Jurkat, Clone E6-1 (cell line): ENCODE results near the gene DUS3L.
"Not testable (repeated sequence)": the region's sequence is repeated elsewhere in the genome, so short reads cannot be mapped to it uniquely, and the experiment has no call there.

ENCODE experiments used
- DNase-seq: peaks from one replicate; pipeline ENCODE4 v3.0.0-alpha.2; 2011; ENCODE audit warnings: low read depth, low spot score
- H3K4me3 ChIP-seq: 2 replicates; pipeline ENCODE4 v1.5.1; 2011; ENCODE audit warnings: mild to moderate bottlenecking, low read length, control low read depth, moderate library complexity

DUS3L gene

DNA sequence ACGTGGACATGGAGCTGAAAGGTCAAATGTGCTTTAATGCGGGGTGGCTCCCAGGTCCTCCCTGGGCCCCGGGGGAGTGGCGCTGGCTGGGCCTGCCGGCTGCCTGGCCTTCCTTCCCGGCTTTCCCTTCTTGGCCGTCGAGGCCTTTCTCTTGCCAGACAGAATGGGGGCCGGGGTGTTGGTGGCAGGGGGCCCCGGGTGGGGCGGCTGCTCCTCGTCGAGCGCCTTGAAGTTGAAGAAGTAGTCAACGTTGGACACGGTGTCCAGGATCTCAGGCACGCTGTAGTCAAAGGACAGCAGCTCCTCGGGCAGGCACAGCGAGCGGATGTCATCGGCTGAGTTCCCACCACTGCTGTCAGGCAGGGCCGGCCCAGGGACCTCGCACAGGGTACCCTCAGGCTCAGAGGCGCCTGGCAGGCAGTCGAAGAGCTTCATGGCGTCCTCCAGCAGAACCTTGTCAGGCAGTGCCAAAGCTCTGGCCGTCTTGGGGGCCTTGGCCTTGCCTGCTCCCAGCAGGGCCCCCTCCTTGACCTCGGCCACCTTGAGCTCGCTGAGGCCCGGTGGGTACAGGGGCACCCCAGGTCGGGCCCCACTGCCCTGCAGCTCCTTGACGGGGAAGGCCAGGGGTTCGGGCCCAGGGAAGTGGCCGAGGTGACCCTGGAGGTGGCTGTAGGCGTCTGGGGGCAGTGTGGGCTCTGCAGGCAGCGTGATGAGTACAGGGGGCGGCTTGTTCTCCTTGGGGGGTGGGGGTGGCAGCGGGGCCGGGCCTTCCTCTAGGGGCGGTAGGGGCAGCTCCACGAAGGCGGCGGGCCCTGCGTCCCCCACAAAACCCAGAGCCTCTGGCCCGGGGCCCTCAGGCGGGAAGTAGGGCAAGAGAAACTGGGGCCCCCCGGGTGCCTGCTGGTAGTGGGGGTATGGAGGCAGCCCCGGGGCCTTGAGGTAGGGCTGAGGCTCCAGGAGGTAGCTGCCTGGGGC lies 7.7 kb downstream of the DUS3L start:
- H3K4me3 ChIP-seq: no peak overlapping the region
- DNase-seq: no peak

DNA sequence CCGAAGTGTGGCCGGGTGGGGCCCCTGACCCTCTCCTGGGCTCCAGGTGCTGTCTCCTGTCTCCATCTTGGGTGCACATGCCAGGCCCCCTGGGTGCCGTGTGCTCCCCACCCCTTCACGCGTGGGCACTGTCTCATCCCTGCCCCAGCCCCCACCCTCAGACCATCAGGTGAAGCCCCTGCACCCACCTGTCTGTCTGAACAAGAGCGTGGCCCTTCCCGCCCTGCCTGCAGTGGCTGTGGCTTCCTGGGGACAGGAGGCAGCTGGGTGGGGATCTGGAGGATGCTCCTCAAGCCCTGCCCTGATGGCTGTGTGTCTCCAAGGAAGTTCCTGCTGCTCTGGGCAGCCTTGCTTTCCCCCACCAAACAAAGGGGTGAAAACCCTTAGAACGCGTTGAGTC lies 8.6 kb downstream of the DUS3L start:
- H3K4me3 ChIP-seq: no peak overlapping the region
- no peak for DNase-seq

- H3K4me3 ChIP-seq, DNase-seq: not testable (repeated sequence)
Measured at GRCh38 chr19:5780916-5781315, 10.0 kb downstream of the DUS3L start.

- H3K4me3 ChIP-seq: no peak overlapping the region
Measured at GRCh38 chr19:5778402-5778801, 12.6 kb downstream of the DUS3L start.

GRCh38 chr19:5775668-5776309 lies 15.2 kb downstream of the DUS3L start:
- no peak overlapping the region for H3K4me3 ChIP-seq
- DNase-seq: no peak

More at GRCh38 chr19:5778402-5778801, 12.6 kb downstream of the DUS3L start:
- DNase-seq: no peak

DNA sequence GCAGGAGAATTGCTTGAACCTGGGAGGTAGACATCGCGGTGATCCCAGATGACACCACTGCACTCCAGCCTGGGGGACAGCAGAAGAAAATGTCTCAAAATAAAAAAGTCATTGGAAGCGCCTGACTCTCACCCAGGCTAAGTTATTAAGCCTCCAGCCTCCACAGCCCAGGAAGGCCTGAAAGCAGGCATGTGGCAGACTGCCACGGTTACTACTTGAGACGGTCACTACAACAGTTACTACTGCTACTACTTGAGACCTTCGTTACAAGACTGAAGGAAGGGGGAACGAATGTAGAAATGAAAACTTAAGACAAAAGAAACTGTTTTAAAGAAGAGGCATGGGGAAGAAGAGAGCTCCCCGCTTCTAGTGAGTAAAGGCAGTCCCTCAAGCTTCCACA lies 16.0 kb downstream of the DUS3L start:
- H3K4me3 ChIP-seq: no peak overlapping the region
- DNase-seq: no peak

- DNase-seq: no peak
- no peak overlapping the region for H3K4me3 ChIP-seq
Measured at GRCh38 chr19:5773276-5773675, 17.7 kb downstream of the DUS3L start.

DNA sequence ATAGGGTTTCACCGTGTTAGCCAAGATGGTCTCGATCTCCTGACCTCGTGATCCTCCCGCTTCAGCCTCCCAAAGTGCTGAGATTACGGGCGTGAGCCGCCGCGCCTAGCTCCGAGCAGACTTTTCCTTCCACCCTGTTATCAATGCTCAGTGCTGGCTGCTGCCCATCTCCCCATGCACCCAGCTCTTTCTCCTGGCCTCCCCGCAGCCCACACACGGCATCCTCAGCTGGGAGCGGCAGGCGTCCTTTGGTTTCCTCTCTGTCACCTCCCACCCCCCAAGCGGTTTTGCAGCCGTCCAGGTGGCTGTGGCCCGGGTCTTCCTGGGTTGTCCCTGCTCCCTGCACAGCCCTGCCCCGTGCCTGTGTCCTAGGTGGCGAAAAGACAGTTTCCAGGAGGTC lies 18.5 kb downstream of the DUS3L start:
- DNase-seq: no peak
- H3K4me3 ChIP-seq: no peak overlapping the region

DNA sequence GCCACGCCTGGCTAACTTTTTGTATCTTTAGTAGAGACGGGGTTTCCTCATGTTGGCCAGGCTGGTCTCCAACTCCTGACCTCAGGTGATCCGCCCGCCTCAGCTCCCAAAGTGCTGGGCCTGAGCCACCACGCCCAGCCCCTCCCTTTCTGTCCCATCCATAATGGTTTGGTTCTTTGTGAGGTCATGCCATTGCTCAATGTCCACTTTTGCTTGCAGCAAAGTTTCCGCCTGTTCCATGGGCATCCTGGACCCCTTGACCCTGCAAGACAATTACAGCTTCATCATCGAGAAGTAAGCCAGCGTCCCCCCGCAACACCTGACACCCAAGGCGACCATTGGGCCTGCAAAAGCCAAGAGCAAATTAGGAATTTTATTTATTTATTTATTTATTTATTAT lies 23.0 kb downstream of the DUS3L start:
- no peak overlapping the region for H3K4me3 ChIP-seq
- no peak for DNase-seq

DNA sequence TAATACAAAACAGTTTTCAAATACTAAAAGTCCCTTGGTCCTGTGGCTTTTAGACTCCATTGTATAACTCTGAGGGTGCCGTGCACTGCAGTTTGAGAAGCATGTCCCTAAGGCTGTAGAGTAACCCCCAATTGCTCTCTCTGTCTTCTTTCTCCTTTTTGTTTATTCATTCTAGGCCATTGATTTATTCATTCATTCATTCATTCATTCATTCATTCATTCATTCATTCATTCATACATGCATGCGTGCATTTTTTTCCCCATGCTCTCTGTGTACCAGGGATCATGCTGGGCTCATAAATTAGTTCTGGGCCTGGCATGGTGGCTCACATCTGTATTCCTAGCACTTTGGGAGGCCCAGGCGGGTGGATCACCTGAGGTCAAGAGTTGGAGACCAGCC lies 25.7 kb downstream of the DUS3L start:
- no peak for DNase-seq

DNA sequence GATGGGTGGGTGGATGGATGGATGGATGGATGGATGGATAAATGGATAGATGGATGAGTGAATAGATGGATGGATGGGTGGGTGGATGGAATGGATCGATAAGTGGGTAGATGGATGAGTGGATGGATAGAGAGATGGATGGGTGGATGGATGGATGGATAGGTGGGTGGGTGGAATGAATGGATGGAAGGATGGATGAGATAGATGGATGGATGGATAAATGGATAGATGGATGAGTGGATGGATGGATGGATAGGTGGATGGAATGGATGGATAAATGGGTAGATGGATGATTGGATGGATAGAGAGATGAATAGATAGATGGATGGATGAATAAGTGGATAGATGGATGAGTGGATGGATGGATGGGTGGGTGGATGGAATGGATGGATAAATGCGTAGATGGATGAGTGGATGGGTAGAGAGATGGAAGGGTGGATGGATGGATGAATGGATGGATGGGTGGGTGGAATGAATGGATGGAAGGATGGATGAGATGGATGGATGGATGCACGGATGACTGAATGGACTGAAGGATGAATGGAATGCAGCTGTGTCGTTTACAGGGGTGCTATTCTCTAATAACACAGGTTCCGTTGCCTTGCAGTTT lies 28.2 kb downstream of the DUS3L start:
- no peak for DNase-seq
- no peak overlapping the region for H3K4me3 ChIP-seq

More for the DNA sequence above, 25.7 kb downstream of the DUS3L start:
- H3K4me3 ChIP-seq: no peak overlapping the region

DNA sequence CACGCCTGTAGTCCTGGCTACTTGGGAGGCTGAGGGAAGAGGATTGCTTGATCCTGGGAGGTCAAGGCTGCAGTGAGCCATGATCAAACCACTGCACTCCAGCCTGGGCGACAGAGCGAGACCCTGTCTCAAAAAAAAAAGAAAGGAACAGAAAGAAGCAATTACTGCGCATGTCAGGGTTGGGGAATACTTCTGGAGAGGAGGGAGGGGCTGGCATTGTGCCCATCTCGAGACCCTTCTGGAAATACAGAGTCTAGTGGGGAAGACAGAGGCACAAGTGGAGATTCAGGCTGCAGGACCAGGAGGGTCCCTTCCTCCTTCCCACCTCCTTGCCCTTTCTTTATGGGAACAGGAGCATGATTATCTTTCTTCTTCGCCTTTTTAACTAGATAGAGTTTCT lies 37.2 kb downstream of the DUS3L start:
- no peak overlapping the region for H3K4me3 ChIP-seq
- no peak for DNase-seq

DNA sequence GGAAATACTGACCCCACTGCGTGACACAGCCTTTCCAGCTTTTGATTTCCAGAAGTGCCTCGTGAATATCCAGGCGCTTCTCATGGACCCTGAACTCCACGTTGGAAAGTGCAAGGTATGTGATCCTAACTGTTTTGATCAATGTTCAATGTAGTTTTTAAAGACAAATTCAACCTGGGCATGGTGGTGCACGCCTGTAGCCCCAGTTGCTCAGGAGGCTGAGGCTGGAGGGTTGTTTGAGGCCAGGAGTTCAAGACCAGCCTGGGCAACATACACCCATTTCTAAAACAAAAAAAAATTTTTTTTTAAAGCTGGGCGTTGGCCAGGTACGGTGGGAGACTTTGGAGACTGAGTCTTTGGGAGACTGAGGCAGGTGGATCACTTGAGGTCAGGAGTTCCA lies 39.3 kb downstream of the DUS3L start:
- H3K4me3 ChIP-seq: no peak overlapping the region
- DNase-seq: no peak

- no peak overlapping the region for H3K4me3 ChIP-seq
- no peak for DNase-seq
Measured at GRCh38 chr19:5749505-5749904, 41.5 kb downstream of the DUS3L start.

GRCh38 chr19:5748920-5749319 lies 42.0 kb downstream of the DUS3L start:
- not testable (repeated sequence) for DNase-seq, H3K4me3 ChIP-seq

DNA sequence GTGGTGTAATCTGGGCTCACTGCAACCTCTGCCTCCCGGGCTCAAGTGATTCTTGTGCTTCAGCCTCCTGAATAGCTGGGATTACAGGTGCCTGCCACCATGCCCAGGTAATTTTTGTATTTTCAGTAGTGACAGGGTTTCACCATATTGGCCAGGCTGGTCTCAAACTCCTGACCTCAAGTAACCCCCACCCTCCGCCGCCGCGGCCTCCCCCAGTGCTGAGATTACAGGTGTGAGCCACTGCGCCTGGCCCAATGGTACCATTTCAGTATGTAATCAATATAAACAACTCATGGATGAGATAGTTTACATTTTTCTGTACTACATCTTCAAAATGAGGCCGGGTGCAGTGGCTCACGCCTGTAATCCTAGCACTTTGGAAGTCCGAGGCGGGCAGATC lies 46.0 kb downstream of the DUS3L start:
- not testable (repeated sequence) for H3K4me3 ChIP-seq

DNA sequence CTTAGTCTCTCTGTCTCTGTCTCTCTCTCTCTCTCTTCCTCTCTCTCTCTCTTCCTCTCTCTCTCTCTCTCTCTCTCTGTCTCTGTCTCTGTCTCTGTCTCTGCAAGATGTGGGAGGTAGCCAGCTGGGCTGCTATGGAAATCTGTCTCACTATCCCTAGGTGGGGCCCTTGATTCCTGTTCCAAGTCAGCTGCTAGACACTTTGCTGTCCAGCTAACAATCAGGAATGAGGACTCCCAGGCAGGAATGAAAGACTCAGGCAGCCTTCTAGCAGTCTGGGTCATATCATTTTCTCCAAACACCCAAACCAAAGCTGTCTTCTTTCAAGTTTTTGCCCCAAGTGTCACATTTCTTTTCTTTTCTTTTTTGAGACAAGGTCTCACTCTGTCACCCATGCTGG lies 47.3 kb downstream of the DUS3L start:
- no peak for DNase-seq
- H3K4me3 ChIP-seq: no peak overlapping the region

More for the DNA sequence above, 46.0 kb downstream of the DUS3L start:
- DNase-seq: not testable (repeated sequence)

- H3K4me3 ChIP-seq: no peak overlapping the region
- no peak for DNase-seq
Measured at GRCh38 chr19:5742051-5742450, 48.9 kb downstream of the DUS3L start.

- DNase-seq: no peak
- H3K4me3 ChIP-seq: no peak overlapping the region
Measured at GRCh38 chr19:5738423-5738822, 52.5 kb downstream of the DUS3L start.
